ENCODE data around the gene FMNL2.

DNA sequence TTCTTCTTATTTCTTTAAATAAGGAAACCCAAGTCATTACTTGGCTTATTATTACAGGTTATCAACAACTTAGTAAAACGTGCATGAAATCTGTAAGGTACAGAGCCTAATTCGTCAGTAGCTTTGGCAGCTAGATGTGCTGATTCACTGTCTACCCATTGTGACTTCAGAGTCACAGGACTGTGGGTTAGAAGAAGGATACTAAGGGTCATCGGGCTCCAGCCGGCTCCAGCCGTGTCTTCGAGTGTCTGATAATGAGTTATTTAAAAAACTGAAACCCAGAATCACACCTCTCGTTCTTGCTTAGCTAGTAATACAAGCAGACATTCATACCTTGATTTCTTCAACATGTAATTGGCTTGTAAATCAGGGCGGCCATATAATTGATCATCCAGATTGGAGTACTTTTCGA lies 170.5 kb downstream of the FMNL2 start:
- TF ChIP-seq, protein P1, sequence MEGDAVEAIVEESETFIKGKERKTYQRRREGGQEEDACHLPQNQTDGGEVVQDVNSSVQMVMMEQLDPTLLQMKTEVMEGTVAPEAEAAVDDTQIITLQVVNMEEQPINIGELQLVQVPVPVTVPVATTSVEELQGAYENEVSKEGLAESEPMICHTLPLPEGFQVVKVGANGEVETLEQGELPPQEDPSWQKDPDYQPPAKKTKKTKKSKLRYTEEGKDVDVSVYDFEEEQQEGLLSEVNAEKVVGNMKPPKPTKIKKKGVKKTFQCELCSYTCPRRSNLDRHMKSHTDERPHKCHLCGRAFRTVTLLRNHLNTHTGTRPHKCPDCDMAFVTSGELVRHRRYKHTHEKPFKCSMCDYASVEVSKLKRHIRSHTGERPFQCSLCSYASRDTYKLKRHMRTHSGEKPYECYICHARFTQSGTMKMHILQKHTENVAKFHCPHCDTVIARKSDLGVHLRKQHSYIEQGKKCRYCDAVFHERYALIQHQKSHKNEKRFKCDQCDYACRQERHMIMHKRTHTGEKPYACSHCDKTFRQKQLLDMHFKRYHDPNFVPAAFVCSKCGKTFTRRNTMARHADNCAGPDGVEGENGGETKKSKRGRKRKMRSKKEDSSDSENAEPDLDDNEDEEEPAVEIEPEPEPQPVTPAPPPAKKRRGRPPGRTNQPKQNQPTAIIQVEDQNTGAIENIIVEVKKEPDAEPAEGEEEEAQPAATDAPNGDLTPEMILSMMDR (IDR thresholded peaks at IDR 0.05; ENCODE audit: low read length), result no peak
- TF ChIP-seq EZH2 (IDR thresholded peaks at IDR 0.05; ENCODE audit: borderline replicate concordance, low read length), result no peak
